ENCODE measurements around the gene MTX2. TPM values are rescaled to one million over a fixed set of nuclear protein-coding genes. Genes with fewer than 3 reads are reported as not detected.
A peak's percentile ranks its signal among the peaks of the same experiment; 100 is the strongest.

MTX2 gene
- total and polyA plus RNA-seq, 9 of the 15 experiments (the other 6 are each of a cell fraction or from before 2014, with no cell fraction given), result 38.1 to 170 (median 88.0) TPM

- TF ChIP-seq ATF2 (CRISPR knock-in tag; IDR thresholded peaks at IDR 0.05), result no peak
- TF ChIP-seq ZNF184 (CRISPR knock-in tag; IDR thresholded peaks at IDR 0.05), result no peak
- TF ChIP-seq POLR2H (tag; IDR thresholded peaks at IDR 0.05; ENCODE audit: low read depth), result peak; percentile 42; the same call in 1 of the 2 replicates
- TF ChIP-seq, protein P1, sequence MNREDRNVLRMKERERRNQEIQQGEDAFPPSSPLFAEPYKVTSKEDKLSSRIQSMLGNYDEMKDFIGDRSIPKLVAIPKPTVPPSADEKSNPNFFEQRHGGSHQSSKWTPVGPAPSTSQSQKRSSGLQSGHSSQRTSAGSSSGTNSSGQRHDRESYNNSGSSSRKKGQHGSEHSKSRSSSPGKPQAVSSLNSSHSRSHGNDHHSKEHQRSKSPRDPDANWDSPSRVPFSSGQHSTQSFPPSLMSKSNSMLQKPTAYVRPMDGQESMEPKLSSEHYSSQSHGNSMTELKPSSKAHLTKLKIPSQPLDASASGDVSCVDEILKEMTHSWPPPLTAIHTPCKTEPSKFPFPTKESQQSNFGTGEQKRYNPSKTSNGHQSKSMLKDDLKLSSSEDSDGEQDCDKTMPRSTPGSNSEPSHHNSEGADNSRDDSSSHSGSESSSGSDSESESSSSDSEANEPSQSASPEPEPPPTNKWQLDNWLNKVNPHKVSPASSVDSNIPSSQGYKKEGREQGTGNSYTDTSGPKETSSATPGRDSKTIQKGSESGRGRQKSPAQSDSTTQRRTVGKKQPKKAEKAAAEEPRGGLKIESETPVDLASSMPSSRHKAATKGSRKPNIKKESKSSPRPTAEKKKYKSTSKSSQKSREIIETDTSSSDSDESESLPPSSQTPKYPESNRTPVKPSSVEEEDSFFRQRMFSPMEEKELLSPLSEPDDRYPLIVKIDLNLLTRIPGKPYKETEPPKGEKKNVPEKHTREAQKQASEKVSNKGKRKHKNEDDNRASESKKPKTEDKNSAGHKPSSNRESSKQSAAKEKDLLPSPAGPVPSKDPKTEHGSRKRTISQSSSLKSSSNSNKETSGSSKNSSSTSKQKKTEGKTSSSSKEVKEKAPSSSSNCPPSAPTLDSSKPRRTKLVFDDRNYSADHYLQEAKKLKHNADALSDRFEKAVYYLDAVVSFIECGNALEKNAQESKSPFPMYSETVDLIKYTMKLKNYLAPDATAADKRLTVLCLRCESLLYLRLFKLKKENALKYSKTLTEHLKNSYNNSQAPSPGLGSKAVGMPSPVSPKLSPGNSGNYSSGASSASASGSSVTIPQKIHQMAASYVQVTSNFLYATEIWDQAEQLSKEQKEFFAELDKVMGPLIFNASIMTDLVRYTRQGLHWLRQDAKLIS (CRISPR knock-in tag; IDR thresholded peaks at IDR 0.05), result no peak
- no peak for TF ChIP-seq RREB1 (CRISPR knock-in tag; IDR thresholded peaks at IDR 0.05)
- TF ChIP-seq ZNF217 (CRISPR knock-in tag; IDR thresholded peaks at IDR 0.05), result no peak
- no peak for TF ChIP-seq ZNF589 (CRISPR knock-in tag; IDR thresholded peaks at IDR 0.05; ENCODE audit: low read depth)
- peak; percentile 97 for TF ChIP-seq MAFK (IDR thresholded peaks at IDR 0.05; ENCODE audit: low read length)
- no peak for TF ChIP-seq FOXJ2 (tag; IDR thresholded peaks at IDR 0.05)
- TF ChIP-seq ZNF316 (IDR thresholded peaks at IDR 0.05), result peak; percentile 97
- TF ChIP-seq MAFF (IDR thresholded peaks at IDR 0.05; ENCODE audit: low read length), result peak; percentile 93
- TF ChIP-seq ZNF778 (CRISPR knock-in tag; IDR thresholded peaks at IDR 0.05), result no peak
Measured at GRCh38 chr2:176292608-176293007, 23.4 kb downstream of the MTX2 start (continued).

Data from K562 (cell line).